ENCODE results near the gene RXFP2.
A peak's percentile ranks its signal among the peaks of the same experiment; 100 is the strongest.

Gene RXFP2, protein sequence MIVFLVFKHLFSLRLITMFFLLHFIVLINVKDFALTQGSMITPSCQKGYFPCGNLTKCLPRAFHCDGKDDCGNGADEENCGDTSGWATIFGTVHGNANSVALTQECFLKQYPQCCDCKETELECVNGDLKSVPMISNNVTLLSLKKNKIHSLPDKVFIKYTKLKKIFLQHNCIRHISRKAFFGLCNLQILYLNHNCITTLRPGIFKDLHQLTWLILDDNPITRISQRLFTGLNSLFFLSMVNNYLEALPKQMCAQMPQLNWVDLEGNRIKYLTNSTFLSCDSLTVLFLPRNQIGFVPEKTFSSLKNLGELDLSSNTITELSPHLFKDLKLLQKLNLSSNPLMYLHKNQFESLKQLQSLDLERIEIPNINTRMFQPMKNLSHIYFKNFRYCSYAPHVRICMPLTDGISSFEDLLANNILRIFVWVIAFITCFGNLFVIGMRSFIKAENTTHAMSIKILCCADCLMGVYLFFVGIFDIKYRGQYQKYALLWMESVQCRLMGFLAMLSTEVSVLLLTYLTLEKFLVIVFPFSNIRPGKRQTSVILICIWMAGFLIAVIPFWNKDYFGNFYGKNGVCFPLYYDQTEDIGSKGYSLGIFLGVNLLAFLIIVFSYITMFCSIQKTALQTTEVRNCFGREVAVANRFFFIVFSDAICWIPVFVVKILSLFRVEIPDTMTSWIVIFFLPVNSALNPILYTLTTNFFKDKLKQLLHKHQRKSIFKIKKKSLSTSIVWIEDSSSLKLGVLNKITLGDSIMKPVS

DNA sequence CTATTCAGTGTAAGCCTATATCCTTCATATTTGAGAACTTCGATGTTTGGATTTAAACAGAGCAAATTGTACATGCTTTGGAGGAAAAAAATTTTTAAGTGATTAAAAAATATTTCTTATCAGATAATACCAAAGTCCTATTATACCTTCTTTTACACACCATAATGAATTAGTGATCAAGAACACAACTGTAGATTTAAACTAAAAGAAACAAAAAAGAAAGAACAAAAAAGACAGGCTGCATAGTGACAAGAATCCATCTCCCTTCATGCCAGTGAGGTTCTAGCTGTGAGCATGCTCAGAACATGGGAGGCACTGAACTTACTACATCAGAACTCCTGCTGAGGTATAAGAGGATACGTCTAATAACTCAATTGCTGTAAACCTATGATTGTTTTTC, at the start of gene RXFP2:
Gene RXFP2, plus strand, starts transcription at position 301 of the 400 bp plus-strand sequence. Its CDS starts 87 bp downstream, at position 388.
- no peak for DNase-seq (ENCODE audit: low read depth)

DNA sequence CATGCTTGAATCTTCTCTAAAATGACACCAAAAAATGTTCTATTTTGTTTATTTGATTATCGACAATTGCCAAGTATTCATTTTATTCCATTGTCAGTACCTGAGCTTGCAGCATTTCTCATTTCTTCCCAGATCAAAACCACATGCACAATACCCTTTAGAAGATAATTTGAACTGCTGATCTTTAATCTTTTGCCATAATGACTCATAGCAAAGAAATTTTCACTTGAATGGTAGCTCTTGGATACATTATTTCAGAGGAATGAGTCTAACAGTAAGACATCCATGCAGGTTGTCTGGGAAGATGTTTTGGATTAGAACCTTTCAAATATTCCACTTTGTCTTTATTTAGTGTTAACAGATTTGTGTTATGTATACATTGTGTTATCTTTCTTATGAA, 42.0 kb upstream of the RXFP2 start:
- no peak for DNase-seq (ENCODE audit: low read depth)

DNA sequence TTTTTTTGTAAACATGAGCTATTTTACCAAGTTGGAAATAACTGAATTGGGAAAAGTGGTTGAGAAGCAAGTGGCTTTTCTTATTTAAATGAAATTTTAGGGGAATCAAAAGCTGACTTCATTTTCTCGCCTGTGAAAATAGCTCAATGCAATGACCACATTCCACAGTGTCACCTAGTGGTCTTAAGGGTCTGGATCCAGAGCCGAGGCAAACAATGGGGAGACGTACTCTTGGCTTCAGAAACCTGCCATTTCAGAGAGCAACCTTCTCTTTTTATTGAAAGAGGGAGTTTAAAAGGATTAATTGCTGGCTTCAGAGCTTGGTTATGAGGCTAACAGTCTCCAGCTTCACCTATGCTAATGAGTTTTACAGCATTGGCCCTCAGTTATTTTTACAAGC, 39.7 kb upstream of the RXFP2 start:
- no peak for DNase-seq (ENCODE audit: low read depth)

DNA sequence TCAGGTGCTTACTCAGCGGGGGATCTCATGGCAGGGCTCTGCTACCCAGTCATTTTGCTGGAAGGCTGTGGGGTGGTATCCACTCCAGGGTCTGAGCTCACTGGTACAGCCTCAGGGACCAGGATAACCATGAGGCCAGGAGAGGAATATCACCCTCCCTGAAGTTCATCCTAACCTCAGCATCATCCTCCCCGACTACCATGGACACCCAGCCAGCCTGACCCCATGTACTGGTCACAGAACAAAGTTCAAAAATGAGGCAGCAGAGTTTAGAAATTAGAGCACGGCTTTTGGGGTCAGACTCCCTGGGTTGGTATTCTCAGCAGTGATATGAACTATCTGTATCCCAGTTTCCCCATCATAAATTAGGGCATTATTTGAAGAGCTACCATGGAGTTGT, 35.5 kb upstream of the RXFP2 start:
- no peak for DNase-seq (ENCODE audit: low read depth)

DNA sequence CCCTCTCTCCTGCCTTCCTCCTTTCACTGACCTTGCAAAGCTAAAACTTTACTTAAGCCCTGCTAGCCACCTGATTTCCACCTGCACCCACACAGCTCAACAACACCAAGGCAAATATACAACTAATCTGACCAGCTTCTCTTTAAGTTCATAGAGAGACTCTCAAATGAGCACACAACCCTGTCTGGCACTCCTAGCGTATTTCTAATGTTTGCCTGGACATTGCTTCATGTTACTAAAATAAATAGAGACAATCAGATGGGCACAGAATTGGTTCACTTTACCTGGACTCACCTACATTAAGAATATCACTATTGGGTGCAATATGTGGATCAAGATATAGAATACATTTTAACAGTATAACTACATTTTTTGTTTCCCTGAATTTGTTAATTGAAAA, 33.2 kb upstream of the RXFP2 start:
- DNase-seq (ENCODE audit: low read depth) = no peak

DNA sequence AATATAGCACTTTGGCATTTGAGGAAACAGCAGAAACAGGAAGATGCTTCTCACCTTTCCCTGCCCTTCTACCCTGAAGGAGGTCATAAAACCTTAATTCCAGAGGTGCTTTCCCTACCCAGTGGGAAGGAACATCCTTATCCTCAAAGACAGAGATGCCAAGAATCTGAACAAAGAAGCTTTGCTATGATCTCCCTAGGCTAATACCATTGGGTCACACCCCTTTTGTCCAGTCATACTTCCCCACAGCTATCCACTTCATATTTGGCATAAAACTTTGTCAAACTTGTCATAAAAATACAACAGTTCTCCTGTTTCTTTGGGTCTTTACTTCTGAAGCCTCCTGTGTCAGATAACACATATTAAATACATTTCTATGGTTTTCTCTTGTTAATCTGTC, 21.7 kb upstream of the RXFP2 start:
- DNase-seq (ENCODE audit: low read depth) = no peak

DNA sequence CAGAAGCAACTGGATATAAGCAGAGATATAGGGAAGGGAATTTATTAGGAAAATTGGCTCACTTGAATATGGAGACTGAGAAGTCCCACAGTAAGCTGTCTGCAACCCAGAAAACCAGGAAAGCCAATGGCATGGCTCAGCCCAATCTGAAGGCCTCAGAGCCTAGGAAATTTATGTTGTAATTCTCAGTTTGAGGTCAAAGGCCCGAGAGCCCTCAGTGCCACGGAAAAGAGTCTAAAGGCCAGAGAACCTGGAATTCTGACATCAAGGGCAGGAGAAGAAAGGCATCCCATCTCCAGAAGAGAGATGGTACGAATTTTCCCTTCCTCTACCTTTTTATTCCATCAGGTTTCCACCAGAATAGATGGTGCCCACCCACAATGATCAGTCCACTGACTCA, 20.1 kb upstream of the RXFP2 start:
- no peak for DNase-seq (ENCODE audit: low read depth)

DNA sequence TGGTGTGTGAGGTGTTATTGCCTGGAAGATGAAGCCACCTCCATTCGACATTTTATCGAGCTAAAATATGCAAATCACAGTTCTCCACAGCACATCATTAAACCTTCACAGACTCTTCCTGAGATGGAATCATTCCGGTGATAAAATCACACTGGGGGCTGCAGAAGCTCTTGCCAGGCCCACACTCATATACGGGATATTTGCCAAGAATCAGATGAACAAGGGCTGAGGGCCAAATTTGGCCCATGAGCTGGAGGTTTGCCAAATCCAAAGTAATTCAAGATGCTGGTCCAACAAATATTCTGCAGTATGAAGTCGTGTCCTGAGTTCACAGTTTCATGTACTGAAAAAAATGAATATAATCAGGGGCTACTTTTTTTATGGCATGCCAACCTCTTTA, 16.7 kb upstream of the RXFP2 start:
- no peak for DNase-seq (ENCODE audit: low read depth)

DNA sequence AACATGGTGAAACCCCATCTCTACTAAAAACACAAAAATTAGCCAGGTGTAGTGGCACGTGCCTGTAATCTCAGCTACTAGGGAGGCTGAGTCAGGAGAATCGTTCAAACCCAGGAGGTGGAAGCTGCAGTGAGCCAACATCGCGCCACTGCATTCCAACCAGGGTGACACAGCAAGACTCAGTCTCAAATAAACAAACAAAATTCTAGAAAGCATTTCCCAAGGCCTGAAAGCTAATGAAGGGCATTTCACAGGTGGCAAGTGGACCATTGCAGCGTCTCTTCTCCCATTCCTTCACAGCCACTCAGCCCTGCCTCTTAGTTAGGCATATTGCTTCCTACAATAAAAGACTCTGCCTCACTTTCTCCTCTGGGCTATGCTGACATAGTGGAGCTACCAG, 13.5 kb upstream of the RXFP2 start:
- no peak for DNase-seq (ENCODE audit: low read depth)

DNA sequence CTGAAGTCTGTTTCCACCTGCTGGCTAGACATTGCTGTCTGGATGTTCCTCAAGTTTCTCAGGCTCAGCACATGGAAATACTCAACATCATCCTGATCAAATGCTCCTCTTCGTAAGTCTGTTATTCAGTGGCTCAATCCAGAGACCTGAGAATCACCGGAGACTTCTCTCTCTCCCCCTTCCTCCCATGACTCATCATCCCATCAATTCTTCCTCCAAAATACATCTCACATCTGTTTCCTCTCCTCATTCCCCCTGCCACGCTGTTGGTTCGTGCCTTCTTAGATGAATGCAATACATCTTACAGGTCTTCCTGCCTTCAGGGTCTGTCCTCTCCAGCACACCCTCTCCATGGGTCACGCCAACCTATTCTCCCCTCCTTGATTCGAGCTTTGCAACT, 7.4 kb upstream of the RXFP2 start:
- no peak for DNase-seq (ENCODE audit: low read depth)

DNA sequence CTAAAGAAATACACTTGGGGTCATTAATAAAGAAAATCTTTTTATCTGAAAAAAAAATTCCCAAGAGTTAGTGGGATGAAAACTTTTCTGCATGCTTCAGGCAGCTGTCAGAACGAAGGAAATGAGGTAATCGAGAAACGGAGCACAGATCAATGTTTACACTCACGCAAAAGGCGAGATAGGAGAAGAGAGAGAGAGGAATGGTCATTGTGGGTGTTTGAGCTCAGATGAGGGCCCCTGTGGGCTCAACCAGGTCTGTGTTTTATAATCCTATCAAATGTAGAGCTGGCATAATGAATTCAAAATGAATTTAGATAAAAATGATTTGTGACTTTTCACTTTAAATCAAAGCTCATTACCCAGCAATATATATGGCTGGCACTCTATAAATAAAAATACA, 6.3 kb upstream of the RXFP2 start:
- no peak for DNase-seq (ENCODE audit: low read depth)

DNA sequence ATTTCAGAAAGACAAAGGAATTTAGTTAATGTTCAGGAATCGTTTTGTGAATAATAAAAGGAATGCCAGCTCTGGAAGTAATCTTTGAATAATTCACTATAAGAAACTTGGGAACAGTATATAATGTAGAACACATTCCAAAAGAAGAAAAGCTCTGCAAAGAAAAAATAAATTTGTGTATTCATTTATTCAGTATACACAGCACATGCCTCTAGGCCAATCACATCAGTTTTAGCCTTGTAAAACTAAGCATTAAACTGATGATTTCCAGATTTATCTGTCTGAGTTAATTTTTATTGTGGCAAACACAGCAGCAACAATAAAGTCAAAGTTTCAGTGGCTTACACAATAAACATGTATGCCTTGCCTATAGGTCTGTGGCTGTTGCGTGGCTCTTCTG, 5.7 kb upstream of the RXFP2 start:
- no peak for DNase-seq (ENCODE audit: low read depth)

DNA sequence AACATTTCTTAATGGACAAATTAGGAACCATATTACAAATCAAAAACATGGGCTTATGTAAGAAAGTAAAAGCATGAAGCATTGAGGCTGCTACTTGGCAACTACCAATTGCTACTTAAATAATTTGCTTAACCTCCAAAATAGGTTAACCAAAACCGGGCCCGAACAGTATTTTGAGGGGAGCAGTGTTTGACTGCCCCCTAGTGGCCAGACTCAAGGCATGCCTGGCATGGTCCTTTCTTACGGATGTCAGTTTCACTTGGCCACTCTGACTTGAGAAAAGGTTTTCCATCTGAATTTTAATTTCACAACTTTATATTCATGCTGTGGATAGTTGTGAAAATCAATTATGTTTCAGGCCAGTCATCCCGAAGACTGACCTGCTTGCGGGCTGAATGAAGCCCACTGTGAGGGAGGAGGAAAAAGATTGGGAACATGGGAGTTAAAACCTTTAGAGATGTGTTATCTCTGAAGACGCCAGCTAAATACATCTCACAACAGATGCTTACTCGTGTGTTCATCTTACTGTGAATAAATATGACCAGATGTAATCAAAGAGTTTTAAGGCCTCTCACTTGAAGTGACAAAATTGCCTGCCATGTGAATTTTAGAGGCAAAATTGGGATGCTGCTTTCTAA, 2.9 kb downstream of the RXFP2 start:
- DNase-seq (ENCODE audit: low read depth) = peak; percentile 31

DNA sequence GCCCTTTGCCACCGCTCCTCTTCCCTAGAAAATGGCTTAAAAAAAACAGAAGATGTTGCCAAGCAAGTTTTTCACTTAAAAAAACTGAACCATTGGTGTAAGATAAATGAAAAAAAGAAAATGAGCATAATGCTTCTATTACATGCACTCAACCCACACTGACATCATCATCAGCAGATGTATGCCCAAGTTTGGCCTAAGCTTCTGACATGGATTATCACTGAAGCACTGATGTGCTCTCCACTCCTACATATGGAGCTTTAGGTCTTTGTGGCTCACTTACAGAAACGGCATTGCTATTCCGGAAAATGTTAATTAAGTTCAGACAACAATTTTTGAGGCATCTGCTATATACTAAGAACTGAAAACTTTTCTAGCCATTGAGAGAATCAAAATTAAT, 8.0 kb downstream of the RXFP2 start:
- no peak for DNase-seq (ENCODE audit: low read depth)

DNA sequence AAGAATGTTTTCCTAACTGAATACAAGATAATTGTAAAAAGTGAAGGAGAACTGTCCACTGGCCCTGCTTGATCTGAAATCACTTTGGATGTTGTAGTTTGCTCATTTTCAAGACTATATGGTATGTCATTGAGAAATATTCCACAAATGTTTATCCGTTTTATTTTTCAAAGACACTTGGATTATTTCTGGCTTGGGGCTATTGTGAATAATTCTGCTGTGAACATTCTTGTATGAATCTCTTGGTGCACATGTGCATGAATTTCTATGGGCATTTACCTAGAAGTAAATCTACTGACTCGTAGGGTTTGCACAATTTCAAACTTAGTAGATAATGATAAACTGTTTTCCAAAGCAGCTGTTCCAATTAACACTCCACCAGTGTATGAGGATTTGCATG, 8.6 kb downstream of the RXFP2 start:
- no peak for DNase-seq (ENCODE audit: low read depth)

DNA sequence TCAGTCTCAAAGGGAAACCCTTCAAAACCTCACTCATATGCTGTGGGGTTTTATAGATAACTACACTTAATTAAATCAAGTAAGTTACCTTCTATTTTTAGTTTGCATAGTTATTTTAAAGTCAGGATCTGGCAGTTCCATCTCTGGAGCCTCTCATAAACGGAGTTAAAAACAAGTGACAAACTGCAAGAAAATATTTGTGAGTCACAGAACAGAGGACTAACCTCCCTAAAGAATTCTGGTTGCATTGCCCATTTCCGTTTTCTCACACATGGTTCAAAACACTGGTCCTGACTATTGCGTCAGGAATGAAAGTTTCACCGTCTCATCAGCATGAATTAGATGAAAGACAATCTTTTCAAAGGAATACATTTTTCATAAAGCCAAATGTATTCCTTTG, 10.6 kb downstream of the RXFP2 start:
- peak; percentile 80 for DNase-seq (ENCODE audit: low read depth)

DNA sequence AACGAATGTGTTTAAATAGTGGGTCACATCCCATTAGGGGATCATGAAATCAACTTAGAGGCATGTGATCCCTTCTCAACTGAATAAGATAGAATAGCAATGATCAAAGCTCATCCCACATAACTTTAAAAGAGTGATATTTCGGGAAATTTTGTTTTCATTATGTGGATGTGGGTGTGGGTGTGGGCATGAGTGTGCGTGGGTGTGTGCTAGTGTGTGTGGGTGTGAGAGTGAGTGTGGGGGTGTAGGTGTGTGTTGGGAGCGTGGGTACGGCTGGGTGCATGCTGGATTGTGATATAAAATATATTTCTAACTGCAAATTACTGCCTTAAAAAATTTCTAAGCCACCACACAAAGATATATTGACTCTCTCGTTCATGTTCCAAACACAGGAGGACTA, 15.9 kb downstream of the RXFP2 start:
- no peak for DNase-seq (ENCODE audit: low read depth)

DNA sequence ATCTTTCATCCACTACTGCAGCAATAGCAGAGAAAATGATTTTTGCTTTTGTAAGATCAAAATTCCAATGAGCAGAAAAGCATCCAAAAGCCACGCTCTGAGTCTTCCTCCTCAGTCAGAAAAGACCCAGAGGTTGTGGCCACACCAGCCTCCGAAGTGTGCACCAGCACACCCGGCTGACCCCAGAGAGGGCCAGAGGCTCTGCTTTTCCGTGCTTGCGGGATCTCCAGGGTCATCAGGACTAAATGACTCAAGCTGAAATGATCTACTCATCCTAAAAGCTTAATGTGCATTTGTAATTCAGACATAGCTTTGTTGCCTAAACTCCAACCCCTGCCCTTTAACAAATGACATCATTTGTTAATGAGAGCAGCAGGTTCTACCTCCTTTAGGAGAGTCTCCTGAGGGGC, 16.5 kb downstream of the RXFP2 start:
- no peak for DNase-seq (ENCODE audit: low read depth)

DNA sequence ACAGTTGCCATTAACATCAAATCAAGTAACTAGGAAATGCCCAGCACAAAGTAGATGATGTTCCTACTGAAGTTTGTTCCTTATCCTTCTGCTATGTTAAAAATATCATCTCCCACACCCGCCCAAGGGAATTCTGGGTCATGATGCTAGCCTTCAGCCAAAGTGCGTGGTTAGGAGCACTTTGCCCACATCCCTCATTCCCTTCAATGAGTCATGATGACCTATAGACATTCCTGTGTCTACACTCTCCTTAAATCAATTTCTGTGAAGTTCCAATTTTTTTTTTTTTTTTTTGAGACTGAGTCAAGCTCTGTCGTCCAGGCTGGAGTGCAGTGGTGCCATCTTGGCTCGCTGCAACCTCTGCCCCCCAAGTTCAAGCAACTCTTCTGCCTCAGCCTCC, 17.0 kb downstream of the RXFP2 start:
- DNase-seq (ENCODE audit: low read depth) = peak; percentile 73

DNA sequence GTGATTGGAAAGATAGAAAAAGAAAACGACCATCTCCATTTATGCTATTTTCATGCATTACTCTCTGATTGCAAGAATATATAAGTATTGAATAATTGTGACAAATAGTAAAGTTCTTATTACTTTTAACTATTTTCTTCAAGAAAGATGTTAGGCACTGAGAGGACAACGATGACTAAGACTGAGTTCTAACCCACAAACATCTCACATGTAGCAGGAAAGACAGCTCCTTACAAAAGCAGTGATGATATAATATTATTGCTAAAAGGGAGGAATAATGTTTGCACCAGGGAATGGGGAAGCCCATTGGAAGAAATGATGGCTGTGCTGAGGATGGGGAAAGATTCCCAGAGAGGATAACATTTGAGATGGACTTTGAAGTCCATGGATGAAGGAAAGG, 22.6 kb downstream of the RXFP2 start:
- no peak for DNase-seq (ENCODE audit: low read depth)

DNA sequence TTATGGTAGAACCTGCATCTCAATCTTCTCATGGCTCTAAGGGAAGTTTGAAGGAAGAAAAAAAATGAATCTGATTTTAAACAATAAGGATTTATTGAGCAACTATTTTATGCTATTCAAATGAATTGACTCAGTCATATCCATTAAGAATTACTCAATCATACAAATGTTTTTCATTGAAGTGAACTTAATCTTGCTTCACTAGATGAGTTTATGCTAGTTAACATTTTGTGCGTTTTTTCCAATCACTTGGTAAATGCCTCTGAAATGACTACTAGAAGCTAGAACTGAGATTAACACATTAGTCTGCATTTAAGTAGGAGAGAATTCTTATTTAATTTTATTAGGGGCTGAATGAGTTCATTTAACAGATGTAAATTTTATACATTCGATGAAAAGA, 25.2 kb downstream of the RXFP2 start:
- DNase-seq (ENCODE audit: low read depth) = no peak

DNA sequence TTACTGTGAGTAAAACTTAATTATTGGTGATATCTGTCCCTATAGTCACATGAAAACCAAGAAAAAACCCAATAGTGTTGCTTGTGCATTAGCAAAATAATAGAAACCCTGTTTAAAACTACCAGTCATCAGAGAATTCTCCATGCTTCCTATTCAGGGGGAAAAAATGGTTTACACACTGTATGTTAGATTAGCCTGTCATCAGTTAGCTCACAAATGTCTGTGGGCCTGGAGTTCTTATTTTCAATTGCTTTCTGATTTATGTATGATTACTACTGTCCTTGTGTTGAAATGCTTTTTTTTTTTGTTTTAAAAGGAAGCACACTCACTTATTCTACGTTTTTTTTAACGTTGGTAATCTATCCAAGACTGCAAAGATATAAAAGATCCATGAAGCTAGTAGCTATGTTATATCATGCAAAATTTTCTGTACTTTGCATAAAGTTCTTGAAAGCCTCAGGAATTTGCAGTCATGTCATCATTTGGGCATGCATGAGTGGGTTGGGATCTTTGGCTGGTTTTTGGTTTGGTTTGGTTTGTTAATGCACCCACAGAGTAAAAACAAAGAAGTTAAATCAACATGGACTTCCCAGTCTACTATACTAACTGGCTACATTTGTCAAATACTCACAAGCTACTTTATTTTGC, 25.9 kb downstream of the RXFP2 start:
- no peak for DNase-seq (ENCODE audit: low read depth)
